PC-9 (cell line): ENCODE results near the gene ALS2. TPM values are rescaled to one million over a fixed set of nuclear protein-coding genes. Genes with fewer than 3 reads are reported as not detected.

Experiments
- BruUV-seq: library from RNA; stranded (reverse); fragments of 400-500 nt; replicated peaks from 2 replicates; lab custom pipeline; 2021; lab: Mats Ljungman, UMichigan
- CTCF ChIA-PET: fragments of 300-600 bp; sonication (Branson Sonifier 250); formaldehyde crosslinking; loops from one replicate; lab custom pipeline; 2022; ENCODE audit warnings: antibody characterized with exemption; lab: Charles Lee
- POLR2A ChIA-PET: fragments of 300-600 bp; sonication (Branson Sonifier 250); formaldehyde crosslinking; loops from one replicate; lab custom pipeline; 2022; ENCODE audit warnings: antibody characterized with exemption; ENCODE audit not compliant: unreplicated experiment; lab: Charles Lee
- DNase-seq, 2 experiments: peaks; one replicate each; pipeline versions ENCODE4 v3.0.0 to v3.0.0-alpha.2; 2015 to 2022; ENCODE audit warnings: mixed read lengths in 1 of 2
- H2AFZ ChIP-seq: fragments of 200-600 bp; sonication (generic); 2 replicates; pipeline ENCODE4 v1.8.1; 2017; ENCODE audit warnings: antibody characterized with exemption
- H3F3A ChIP-seq: fragments of 200-600 bp; sonication (generic); 2 replicates; pipeline ENCODE4 v1.8.1; 2017; ENCODE audit warnings: antibody characterized with exemption, mild to moderate bottlenecking, low read depth; ENCODE audit not compliant: insufficient read depth
- H3K27ac ChIP-seq: fragments of 200-600 bp; sonication (generic); 2 replicates; pipeline ENCODE4 v1.6.1; 2016; ENCODE audit warnings: mixed run types
- H3K27me3 ChIP-seq: fragments of 200-600 bp; sonication (generic); 2 replicates; pipeline ENCODE4 v1.6.1; 2016; ENCODE audit warnings: low read depth, mixed run types; ENCODE audit not compliant: insufficient read depth
- H3K36me3 ChIP-seq: fragments of 200-600 bp; sonication (generic); 2 replicates; pipeline ENCODE4 v1.6.1; 2016; ENCODE audit warnings: low read depth, mixed run types
- H3K4me1 ChIP-seq: fragments of 200-600 bp; sonication (generic); replicated peaks from 2 replicates; pipeline ENCODE4 v1.6.1; 2016; ENCODE audit warnings: mixed run types; ENCODE audit not compliant: insufficient read depth
- H3K4me2 ChIP-seq: fragments of 200-600 bp; sonication (generic); 2 replicates; pipeline ENCODE4 v1.6.1; 2017; ENCODE audit warnings: mixed run types
- H3K4me3 ChIP-seq: fragments of 200-600 bp; sonication (generic); 2 replicates; pipeline ENCODE4 v1.6.1; 2016; ENCODE audit warnings: mixed run types
- H3K79me2 ChIP-seq: fragments of 200-600 bp; sonication (generic); 2 replicates; pipeline ENCODE4 v1.6.1; 2017; ENCODE audit warnings: low read depth, mixed run types
- H3K9me2 ChIP-seq: fragments of 200-600 bp; sonication (generic); 2 replicates; pipeline ENCODE4 v1.8.1; 2017; ENCODE audit warnings: mild to moderate bottlenecking; ENCODE audit not compliant: insufficient read depth
- H3K9me3 ChIP-seq: fragments of 200-600 bp; sonication (generic); 2 replicates; pipeline ENCODE4 v1.8.1; 2016; ENCODE audit warnings: low read depth; ENCODE audit not compliant: insufficient read depth
- H4K20me1 ChIP-seq: fragments of 200-600 bp; sonication (generic); 2 replicates; pipeline ENCODE4 v1.8.1; 2017; ENCODE audit not compliant: insufficient read depth
- CTCF ChIP-seq: fragments of 200-600 bp; sonication (generic); conservative IDR thresholded peaks from 2 replicates; pipeline ENCODE4 v1.6.1; 2017; ENCODE audit warnings: mixed run types, antibody characterized with exemption, mild to moderate bottlenecking, moderate library complexity
- EZH2 ChIP-seq: fragments of 200-600 bp; sonication (generic); IDR thresholded peaks from 2 replicates; pipeline ENCODE4 v1.8.0; 2017; ENCODE audit warnings: antibody characterized with exemption, low read depth
- intact Hi-C: fragments of 100-400 bp; cut with micrococcal nuclease; formaldehyde crosslinking; loops from one replicate; pipeline ENCODE4 v1.10.0; 2022; ENCODE audit not compliant: unreplicated experiment
- total RNA-seq: library from RNA; stranded (reverse); gene quantifications from 2 replicates; pipeline ENCODE4 v1.2.3, GENCODE V29; 2021

ALS2 gene
- total RNA-seq, 1 experiment from 2014 or later: 27.6 TPM

GRCh38 chr2:201734111-201734510 is 46.6 kb downstream of the ALS2 start:
- Histone ChIP-seq H3K27me3 (no peaks in the 10 kb centered on the region), H3K79me2 (no peaks in the 10 kb centered on the region), H3K36me3 (peaks cover 9% of the 10 kb centered on the region), H3K27ac (no peak overlapping the region), H3F3A (no peaks in the 10 kb centered on the region), H2AFZ (no peak overlapping the region), H3K4me3 (no peak overlapping the region), H3K9me3 (no peaks in the 10 kb centered on the region), H4K20me1 (no peaks in the 10 kb centered on the region), H3K9me2 (no peaks in the 10 kb centered on the region), H3K4me1 (no peaks in the 10 kb centered on the region), H3K4me2 (no peak overlapping the region)
- no TSS peak for BruUV-seq
- POLR2A ChIA-PET: no interaction called here
- intact Hi-C loops: no loop called here
- no peak for DNase-seq
- CTCF ChIA-PET: no interaction called here
- TF ChIP-seq EZH2: no peak
- no peak for TF ChIP-seq CTCF

GRCh38 chr2:201733544-201733943 is 47.2 kb downstream of the ALS2 start:
- Histone ChIP-seq H3K4me1 (no peaks in the 10 kb centered on the region), H3K79me2 (no peaks in the 10 kb centered on the region), H3K9me2 (no peaks in the 10 kb centered on the region), H3K27me3 (no peaks in the 10 kb centered on the region), H3F3A (no peaks in the 10 kb centered on the region), H4K20me1 (no peaks in the 10 kb centered on the region), H3K36me3 (peaks cover 9% of the 10 kb centered on the region), H2AFZ (no peak overlapping the region), H3K27ac (no peak overlapping the region), H3K4me3 (no peak overlapping the region), H3K4me2 (no peak overlapping the region), H3K9me3 (no peaks in the 10 kb centered on the region)
- DNase-seq: no peak
- intact Hi-C loops: no loop called here
- no peak for TF ChIP-seq EZH2
- no peak for TF ChIP-seq CTCF
- CTCF ChIA-PET: no interaction called here
- POLR2A ChIA-PET: no interaction called here
- no TSS peak for BruUV-seq

- no peaks in the 10 kb centered on the region for H3K27me3 ChIP-seq
- TF ChIP-seq CTCF (no peak), EZH2 (no peak)
- no peaks in the 10 kb centered on the region for H3F3A ChIP-seq
- DNase-seq: no peak
- intact Hi-C loops: no loop called here
- H3K36me3 ChIP-seq: peaks cover 9% of the 10 kb centered on the region; the same call in 1 of the 2 replicates
- POLR2A ChIA-PET: interaction anchor here (0.5 kb wide), 1 partner anchor 17 kb away, joined by 6 read pairs; no protein-coding TSS in a partner anchor
- no peak overlapping the region for H2AFZ ChIP-seq
- no peaks in the 10 kb centered on the region for H3K79me2 ChIP-seq
- no peak overlapping the region for H3K27ac ChIP-seq
- no peak overlapping the region for H3K4me2 ChIP-seq
- H3K4me1 ChIP-seq: no peaks in the 10 kb centered on the region
- no peaks in the 10 kb centered on the region for H3K9me3 ChIP-seq
- CTCF ChIA-PET: no interaction called here
- no peaks in the 10 kb centered on the region for H4K20me1 ChIP-seq
- no peaks in the 10 kb centered on the region for H3K9me2 ChIP-seq
- BruUV-seq: no TSS peak
- no peak overlapping the region for H3K4me3 ChIP-seq
These were observed 50.0 kb downstream of the ALS2 start for GRCh38 chr2:201730651-201731285.
